Ectodermal cell (in vitro differentiated cells): ENCODE measurements around the gene CLSTN3.
A peak's percentile ranks its signal among the peaks of the same experiment; 100 is the strongest.
"Not testable (repeated sequence)": the region's sequence is repeated elsewhere in the genome, so short reads cannot be mapped to it uniquely, and the experiment has no call there.

Experiments used
- H3K27ac ChIP-seq: 2 replicates; pipeline ENCODE4 v1.7.0; 2013; ENCODE audit warnings: mild to moderate bottlenecking, low read depth, low read length; ENCODE audit not compliant: insufficient read depth, poor library complexity, severe bottlenecking
- H3K27me3 ChIP-seq: 2 replicates; pipeline ENCODE4 v1.7.0; 2013; ENCODE audit warnings: mild to moderate bottlenecking, low read length; ENCODE audit not compliant: insufficient read depth, control insufficient read depth, poor library complexity, severe bottlenecking
- H3K36me3 ChIP-seq: one replicate; pipeline ENCODE4 v1.7.0; 2013; ENCODE audit warnings: low read length; ENCODE audit not compliant: control insufficient read depth, insufficient read depth
- H3K4me1 ChIP-seq: one replicate; pipeline ENCODE4 v1.7.0; 2013; ENCODE audit warnings: low read length; ENCODE audit not compliant: control insufficient read depth, insufficient read depth
- H3K4me3 ChIP-seq: 2 replicates; pipeline ENCODE4 v1.7.0; 2013; ENCODE audit warnings: low read depth, low read length, control low read depth; ENCODE audit not compliant: insufficient read depth
- H3K9me3 ChIP-seq: 2 replicates; pipeline ENCODE4 v1.7.0; 2013; ENCODE audit warnings: mild to moderate bottlenecking, low read length, moderate library complexity; ENCODE audit not compliant: control insufficient read depth
- WGBS, 2 experiments: methylation state at CpG; one replicate each; pipeline ENCODE4 v1.1.7; 2013; ENCODE audit warnings: missing lambda C conversion rate in 2 of 2; 5-methylcytosine and 5-hydroxymethylcytosine counted together

The CLSTN3 gene

GRCh38 chr12:7103837-7104584 lies 26.2 kb upstream of the CLSTN3 start:
- Histone ChIP-seq H3K9me3 (no peaks in the 10 kb centered on the region), H3K27me3 (no peaks in the 10 kb centered on the region), H3K4me1 (peaks cover 6% of the 10 kb centered on the region), H3K27ac (no peak overlapping the region), H3K4me3 (no peak overlapping the region), H3K36me3 (no peaks in the 10 kb centered on the region)
- WGBS, 2 experiments = 94 to 96% methylated on average over 14 of the region's 14 CpGs

DNA sequence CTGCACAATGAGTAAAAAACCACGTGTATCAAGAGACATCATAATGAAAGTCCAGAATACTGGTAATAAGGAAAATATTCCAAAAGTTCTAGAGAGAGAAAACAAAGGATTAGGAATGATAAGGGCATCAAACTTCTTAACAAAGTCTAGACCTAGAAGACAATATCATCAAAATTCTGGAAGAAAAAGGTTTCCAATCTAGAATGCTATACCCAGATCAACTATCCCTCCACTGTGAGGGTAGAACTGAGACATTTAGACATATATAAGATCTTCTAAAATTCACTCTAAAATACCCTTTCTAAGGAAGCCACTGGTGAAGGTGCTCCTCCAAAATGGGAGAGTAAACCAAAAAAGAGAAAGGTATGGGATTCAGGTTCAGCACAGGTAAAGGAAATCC lies 24.1 kb upstream of the CLSTN3 start:
- no peak overlapping the region for H3K4me3 ChIP-seq
- WGBS, 2 experiments = 80 to 100% methylated on average over 1 of the region's 1 CpG

GRCh38 chr12:7107181-7107580 lies 23.0 kb upstream of the CLSTN3 start:
- not testable (repeated sequence) for H3K4me3 ChIP-seq, H3K4me1 ChIP-seq, H3K27me3 ChIP-seq, H3K36me3 ChIP-seq, H3K27ac ChIP-seq, H3K9me3 ChIP-seq
- WGBS, 2 experiments = 86 to 94% methylated on average over 4 to 5 of the region's 5 CpGs

More for the DNA sequence above, 24.1 kb upstream of the CLSTN3 start:
- no peaks in the 10 kb centered on the region for H3K9me3 ChIP-seq
- H3K27me3 ChIP-seq = no peaks in the 10 kb centered on the region
- H3K27ac ChIP-seq = no peak overlapping the region
- no peaks in the 10 kb centered on the region for H3K36me3 ChIP-seq
- peaks cover 6% of the 10 kb centered on the region for H3K4me1 ChIP-seq

DNA sequence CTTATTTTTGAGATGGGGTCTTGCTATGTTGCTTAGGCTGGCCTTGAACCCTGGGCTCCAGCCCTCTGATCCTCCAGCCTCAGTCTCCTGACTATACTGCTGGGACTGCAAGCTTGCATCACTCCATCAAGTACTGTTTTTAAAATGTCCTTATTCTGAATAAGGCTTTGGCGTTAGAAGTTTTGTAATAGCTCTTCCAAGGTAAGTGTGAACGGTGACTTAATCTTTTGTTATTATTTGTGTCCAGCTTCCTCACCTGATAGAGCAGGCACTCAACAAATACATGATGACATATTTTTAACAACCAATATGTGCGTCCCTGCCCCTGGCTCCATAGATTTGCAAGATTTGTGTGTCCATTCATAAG lies 22.6 kb upstream of the CLSTN3 start:
- Histone ChIP-seq H3K4me1 (peaks cover 6% of the 10 kb centered on the region), H3K9me3 (no peaks in the 10 kb centered on the region), H3K36me3 (no peaks in the 10 kb centered on the region), H3K4me3 (peak overlapping the region; percentile 50), H3K27me3 (peaks cover under 1% of the 10 kb centered on the region), H3K27ac (peak overlapping the region; percentile 45)
- WGBS, 2 experiments = 77 to 86% methylated on average over 3 of the region's 3 CpGs

- 14 to 15% methylated on average over 30 of the region's 30 CpGs for WGBS, 2 experiments
- Histone ChIP-seq H3K27me3 (peaks cover 3% of the 10 kb centered on the region), H3K9me3 (no peaks in the 10 kb centered on the region), H3K4me1 (peaks cover 6% of the 10 kb centered on the region), H3K36me3 (no peaks in the 10 kb centered on the region), H3K4me3 (peak overlapping the region; percentile 50), H3K27ac (peak overlapping the region; percentile 45)
These were observed 22.0 kb upstream of the CLSTN3 start for GRCh38 chr12:7108003-7108795.

GRCh38 chr12:7108796-7109571 lies 21.2 kb upstream of the CLSTN3 start, which contains the start of gene C1RL:
TSS of gene C1RL (minus strand) at chr12:7109214. CDS start at chr12:7109180, 34 bp downstream.
- peak within 1 kb of the TSS; percentile 45 for H3K27ac ChIP-seq
- 19 to 20% methylated on average over 22 to 23 of the region's 23 CpGs for WGBS, 2 experiments

DNA sequence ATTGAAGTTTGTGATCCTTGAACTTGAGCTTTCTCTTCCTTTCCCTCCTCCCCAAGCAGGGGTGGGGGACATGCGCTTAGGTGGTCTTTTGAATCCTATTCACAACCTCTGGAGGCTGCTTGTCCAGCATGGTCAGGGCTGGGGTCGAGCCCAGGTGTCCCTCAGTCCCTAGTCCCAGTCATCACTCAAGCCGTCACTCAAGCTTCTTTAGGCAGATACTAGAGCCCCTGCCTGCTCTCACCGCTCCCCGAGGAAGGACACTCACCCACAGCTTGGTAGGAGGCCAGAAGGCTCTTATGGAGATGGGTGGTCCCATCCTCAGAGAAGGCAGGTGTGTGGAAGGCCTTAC lies 20.6 kb upstream of the CLSTN3 start:
- H3K27me3 ChIP-seq = peaks cover 3% of the 10 kb centered on the region
- WGBS, 2 experiments = 66 to 73% methylated on average over 5 of the region's 5 CpGs
- no peak overlapping the region for H3K27ac ChIP-seq
- H3K4me1 ChIP-seq = peaks cover 6% of the 10 kb centered on the region
- no peaks in the 10 kb centered on the region for H3K36me3 ChIP-seq
- H3K4me3 ChIP-seq = no peak overlapping the region
- H3K9me3 ChIP-seq = no peaks in the 10 kb centered on the region

More at GRCh38 chr12:7108796-7109571, 21.2 kb upstream of the CLSTN3 start, which contains the start of gene C1RL:
- Histone ChIP-seq H3K27me3 (peaks cover 3% of the 10 kb centered on the region), H3K9me3 (no peaks in the 10 kb centered on the region), H3K36me3 (no peaks in the 10 kb centered on the region), H3K4me1 (peaks cover 6% of the 10 kb centered on the region), H3K4me3 (peak within 1 kb of the TSS; percentile 50)

DNA sequence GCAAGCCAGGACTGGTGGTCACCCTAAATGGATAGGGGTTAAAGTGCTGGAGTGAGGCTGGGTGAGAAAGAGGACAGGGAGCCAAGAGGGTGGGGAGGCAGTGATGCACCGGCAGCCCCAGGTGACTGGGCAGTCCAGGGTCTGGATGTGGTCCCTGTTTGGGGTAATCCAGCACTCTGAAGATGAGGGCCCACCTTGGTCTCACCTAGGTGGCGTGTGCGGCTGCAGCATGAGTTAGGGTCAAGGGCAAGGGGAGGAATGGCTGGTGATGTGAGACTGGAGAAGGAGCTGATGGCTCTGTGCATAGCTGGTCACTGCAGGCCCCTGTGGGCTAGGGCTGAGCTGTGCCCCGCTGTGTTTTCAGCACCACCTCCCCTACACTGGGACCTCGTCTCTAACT lies 19.5 kb upstream of the CLSTN3 start:
- H3K27ac ChIP-seq = no peak overlapping the region
- H3K9me3 ChIP-seq = no peaks in the 10 kb centered on the region
- H3K27me3 ChIP-seq = peaks cover 3% of the 10 kb centered on the region
- peaks cover 6% of the 10 kb centered on the region for H3K4me1 ChIP-seq
- H3K36me3 ChIP-seq = no peaks in the 10 kb centered on the region
- 91 to 94% methylated on average over 5 of the region's 5 CpGs for WGBS, 2 experiments
- no peak overlapping the region for H3K4me3 ChIP-seq

GRCh38 chr12:7112041-7112440 lies 18.1 kb upstream of the CLSTN3 start:
- Histone ChIP-seq H3K9me3 (no peaks in the 10 kb centered on the region), H3K4me1 (peaks cover 6% of the 10 kb centered on the region), H3K4me3 (no peak overlapping the region), H3K27ac (no peak overlapping the region), H3K27me3 (peaks cover 3% of the 10 kb centered on the region), H3K36me3 (no peaks in the 10 kb centered on the region)
- WGBS, 2 experiments = 92 to 96% methylated on average over 3 of the region's 4 CpGs

- Histone ChIP-seq H3K9me3 (no peaks in the 10 kb centered on the region), H3K27ac (no peak overlapping the region), H3K4me1 (no peaks in the 10 kb centered on the region), H3K36me3 (no peaks in the 10 kb centered on the region), H3K27me3 (peaks cover 3% of the 10 kb centered on the region), H3K4me3 (no peak overlapping the region)
- WGBS, 2 experiments = 53 to 54% methylated on average over 5 of the region's 5 CpGs
These were observed 16.7 kb upstream of the CLSTN3 start for GRCh38 chr12:7113389-7113871.
